ENCODE measurements around the gene YWHAG. TPM values are rescaled to one million over a fixed set of nuclear protein-coding genes. Genes with fewer than 3 reads are reported as not detected.

The YWHAG gene
- total and polyA plus RNA-seq, 2 of the 13 experiments (the other 11 are each of a cell fraction or from before 2014, with no cell fraction given), result 36.9 to 67.5 TPM

- TF ChIP-seq ZNF512 (CRISPR knock-in tag; IDR thresholded peaks at IDR 0.05), result no peak
- no peak for TF ChIP-seq ARNT (IDR thresholded peaks at IDR 0.05)
- TF ChIP-seq POLR2G (IDR thresholded peaks at IDR 0.05; ENCODE audit: low read depth, low read length), result peak; percentile 56; the same call in 1 of the 2 replicates
- TF ChIP-seq ATRX (CRISPR knock-in tag; IDR thresholded peaks at IDR 0.05; ENCODE audit: borderline replicate concordance), result no peak
- TF ChIP-seq ZBTB44 (CRISPR knock-in tag; IDR thresholded peaks at IDR 0.05), result no peak
- TF ChIP-seq GATAD1 (CRISPR knock-in tag; IDR thresholded peaks at IDR 0.05), result peak; percentile 38; the same call in 1 of the 2 replicates
- no peak for TF ChIP-seq MNT (IDR thresholded peaks at IDR 0.05)
- 0 out of 2 replicates have a peak, but pooled peaks have one; percentile 21 for TF ChIP-seq ZBTB20 (CRISPR knock-in tag; IDR thresholded peaks at IDR 0.05; ENCODE audit: borderline replicate concordance, low read depth)
- no peak for TF ChIP-seq FOXP1 (IDR thresholded peaks at IDR 0.05)
- TF ChIP-seq FOXP1 (CRISPR knock-in tag; IDR thresholded peaks at IDR 0.05), result no peak
- no peak for TF ChIP-seq CENPT (CRISPR knock-in tag; IDR thresholded peaks at IDR 0.05; ENCODE audit: low read depth)
- TF ChIP-seq TCF12 (IDR thresholded peaks at IDR 0.05), result no peak
- no peak for TF ChIP-seq TCF12 (CRISPR knock-in tag; IDR thresholded peaks at IDR 0.05)
- TF ChIP-seq MZF1 (CRISPR knock-in tag; IDR thresholded peaks at IDR 0.05; ENCODE audit: borderline replicate concordance), result no peak
- TF ChIP-seq ZNF317 (CRISPR knock-in tag; IDR thresholded peaks at IDR 0.05), result no peak
- TF ChIP-seq TOE1 (CRISPR knock-in tag; IDR thresholded peaks at IDR 0.05), result no peak
- TF ChIP-seq GMEB1 (CRISPR knock-in tag; IDR thresholded peaks at IDR 0.05; ENCODE audit: borderline replicate concordance), result no peak; the same call in 1 of the 2 replicates
- no peak for TF ChIP-seq FOSL2 (CRISPR knock-in tag; IDR thresholded peaks at IDR 0.05)
- no peak for TF ChIP-seq PRDM4 (CRISPR knock-in tag; IDR thresholded peaks at IDR 0.05; ENCODE audit: borderline replicate concordance)
- TF ChIP-seq ZNF577 (CRISPR knock-in tag; IDR thresholded peaks at IDR 0.05; ENCODE audit: borderline replicate concordance, low read depth), result no peak
- TF ChIP-seq POGZ (CRISPR knock-in tag; IDR thresholded peaks at IDR 0.05), result no peak
Measured at GRCh38 chr7:76303202-76304147, 55.3 kb downstream of the YWHAG start (continued).
